Heart right ventricle (tissue), 16 donors: ENCODE measurements around the gene PLSCR5. TPM values are rescaled to one million over a fixed set of nuclear protein-coding genes. Genes with fewer than 3 reads are reported as not detected.

ENCODE experiments used
- ATAC-seq, 8 donors: fragments of 200-7000 bp; cut with Tn5 transposase; one replicate each; pipeline ENCODE4 v1.9.1; 2020; ENCODE audit warnings: mild to moderate bottlenecking in 8 of 8, moderate library complexity in 8 of 8, moderate number of reproducible peaks in 1 of 8
- DNase-seq, 2 donors: peaks; one replicate each; pipeline ENCODE4 v3.0.0-alpha.2; 2020
- H3K27ac ChIP-seq, 10 donors: fragments of 200-600 bp; sonication (generic) in 2 of 10; one replicate each; pipeline versions ENCODE4 v1.5.0 to v1.8.0; 2020 to 2022; ENCODE audit warnings: mild to moderate bottlenecking in 3 of 10
- H3K27me3 ChIP-seq, 7 donors: fragments of 200-600 bp; one replicate each; pipeline ENCODE4 v1.8.0; 2021 to 2022; ENCODE audit warnings: mild to moderate bottlenecking in 2 of 7
- H3K36me3 ChIP-seq, 9 donors: fragments of 200-600 bp; sonication (generic) in 1 of 9; one replicate each; pipeline versions ENCODE4 v1.5.0 to v1.8.0; 2020 to 2022; ENCODE audit warnings: mild to moderate bottlenecking in 2 of 9
- H3K4me1 ChIP-seq, 9 donors: fragments of 200-600 bp; sonication (generic) in 1 of 9; one replicate each; pipeline versions ENCODE4 v1.5.0 to v1.8.0; 2020 to 2022; ENCODE audit warnings: mild to moderate bottlenecking in 4 of 9
- H3K4me3 ChIP-seq, 10 donors: fragments of 200-600 bp; sonication (generic) in 2 of 10; one replicate each; pipeline versions ENCODE4 v1.5.0 to v1.8.0; 2020 to 2022; ENCODE audit warnings: mild to moderate bottlenecking in 7 of 10, moderate library complexity in 2 of 10
- H3K9me3 ChIP-seq, 11 donors: fragments of 200-600 bp in 10 of 11; sonication (generic) in 2 of 11; one replicate each; pipeline versions ENCODE4 v1.5.0 to v1.8.0; 2013 to 2022; ENCODE audit warnings: mild to moderate bottlenecking in 2 of 11, control low read depth in 1 of 11, moderate library complexity in 1 of 11
- WGBS, 2 donors: extraction: QIAGEN DNeasy Blood & Tissue Kit; methylation state at CpG; one replicate each; pipeline ENCODE4 v1.1.7; 2013; ENCODE audit warnings: inconsistent platforms in 1 of 2; 5-methylcytosine and 5-hydroxymethylcytosine counted together
- intact Hi-C, 10 donors: fragments of 100-400 bp; cut with DNase I; formaldehyde crosslinking; loops; one replicate each; pipeline versions ENCODE4 v1.11.1 to v1.14.2; 2022
- polyA plus RNA-seq, 2 donors: library from polyadenylated mRNA; stranded (reverse); fragments of 200-250 nt; gene quantifications; one replicate each; pipeline ENCODE4 v1.2.3, GENCODE V29; 2013
- total RNA-seq, 10 donors: library from RNA; stranded (reverse); fragmentation: NEBNext Ultra II Directional in 3 of 10; extraction: Animal tissue kit (Norgen Biotek cat#: 25700) in 3 of 10; gene quantifications; one replicate each; pipeline versions ENCODE4 v1.2.1 to v1.2.4, GENCODE V29; 2021 to 2023
- TF ChIP-seq, protein P1 (sequence below), 9 donors: fragments of 200-600 bp; sonication (generic) in 2 of 9; IDR thresholded peaks; one replicate each; pipeline versions ENCODE4 v1.5.0 to v1.8.0; 2021 to 2022; ENCODE audit warnings: antibody characterized with exemption in 9 of 9, mild to moderate bottlenecking in 5 of 9, moderate library complexity in 1 of 9
- donor health status: Arrhythmogenic right ventricular cardiomyopathy.
- donor health status: ischemic (EF 13 %, LVEDD 7.1; RV severe dilation, severe dysfunction).
- donor health status: healthy with polysubstance abuse.
- donor health status: DM: no; HTN: yes; CAD: no.
- donor health status: DM: no; HTN: no; CAD: no.
- donor health status: ischemic (EF 25% LVEDD 6.9; RV normal size, moderate dysfunction).
- donor health status: ischemic (EF 25% LVEDD 5.7; RV mildly dilated, moderate dysfunction).
- donor health status: healthy.
- donor health status: DM: yes; HTN: yes; CAD: no.
- donor health status: Ischemic cardiomyopathy.
- donor health status: ischemic (EF 35%, LVEDD 5.7; RV mildly dilated, moderate dysfunction).
- donor health status: nonischemic (EF 11% LVEDD 7.7; RV severe dilation, severe dysfunction).
- donor health status: DM: yes; HTN: yes; CAD: no.
- donor health status: PGD.
- donor health status: ischemic (EF 29% LVEDD 5.4; RV normal size, mild dysfunction).
- donor health status: nonischemic (EF 23%, LVEDD 6.1; RV moderate dilation, normal function).

PLSCR5 gene
- total and polyA plus RNA-seq, 12 donors: not detected

DNA sequence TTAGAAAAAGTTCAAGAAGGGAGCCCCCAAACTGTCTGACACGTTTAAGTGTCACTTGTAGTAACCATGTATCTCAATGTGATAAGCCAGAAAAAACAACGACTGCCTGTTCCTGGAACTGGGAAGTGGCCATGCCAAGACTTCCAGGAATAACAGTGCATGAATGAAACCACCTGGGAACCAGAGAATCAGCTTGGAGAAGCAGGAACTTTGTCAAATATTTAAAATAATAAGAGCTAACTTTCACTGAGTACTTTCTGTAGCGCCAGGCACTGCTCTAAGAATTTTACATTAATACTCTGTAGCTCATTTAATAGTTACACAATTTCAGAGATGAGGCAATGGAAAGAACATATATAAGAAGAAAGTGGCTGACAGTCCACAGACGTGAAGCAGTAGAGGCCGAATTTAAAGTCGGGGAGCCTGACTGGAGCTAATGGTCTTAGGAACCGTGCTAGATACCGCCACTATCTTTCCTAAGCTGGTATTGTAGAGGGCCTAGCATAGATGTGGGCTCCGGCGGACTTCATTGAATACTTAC, 61.6 kb downstream of the PLSCR5 start:
- peaks cover 0 to 51% (median 36%) of the 10 kb centered on the region in 9 donors for H3K4me1 ChIP-seq
- DNase-seq (peak in 1 of 2 donors; percentile 60), ATAC-seq (peak; percentile 4 to 38 (median 30))
- H3K9me3 ChIP-seq: no peaks in the 10 kb centered on the region
- peaks cover 0 to 17% (median 0%) of the 10 kb centered on the region in 9 donors for H3K36me3 ChIP-seq
- TF ChIP-seq, protein P1, sequence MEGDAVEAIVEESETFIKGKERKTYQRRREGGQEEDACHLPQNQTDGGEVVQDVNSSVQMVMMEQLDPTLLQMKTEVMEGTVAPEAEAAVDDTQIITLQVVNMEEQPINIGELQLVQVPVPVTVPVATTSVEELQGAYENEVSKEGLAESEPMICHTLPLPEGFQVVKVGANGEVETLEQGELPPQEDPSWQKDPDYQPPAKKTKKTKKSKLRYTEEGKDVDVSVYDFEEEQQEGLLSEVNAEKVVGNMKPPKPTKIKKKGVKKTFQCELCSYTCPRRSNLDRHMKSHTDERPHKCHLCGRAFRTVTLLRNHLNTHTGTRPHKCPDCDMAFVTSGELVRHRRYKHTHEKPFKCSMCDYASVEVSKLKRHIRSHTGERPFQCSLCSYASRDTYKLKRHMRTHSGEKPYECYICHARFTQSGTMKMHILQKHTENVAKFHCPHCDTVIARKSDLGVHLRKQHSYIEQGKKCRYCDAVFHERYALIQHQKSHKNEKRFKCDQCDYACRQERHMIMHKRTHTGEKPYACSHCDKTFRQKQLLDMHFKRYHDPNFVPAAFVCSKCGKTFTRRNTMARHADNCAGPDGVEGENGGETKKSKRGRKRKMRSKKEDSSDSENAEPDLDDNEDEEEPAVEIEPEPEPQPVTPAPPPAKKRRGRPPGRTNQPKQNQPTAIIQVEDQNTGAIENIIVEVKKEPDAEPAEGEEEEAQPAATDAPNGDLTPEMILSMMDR (IDR thresholded peaks at IDR 0.05): no peak
- no peaks in the 10 kb centered on the region for H3K27me3 ChIP-seq
- H3K27ac ChIP-seq: peak overlapping the region; percentile 91 to 99 (median 96)
- WGBS, 2 donors: 9 to 10% methylated on average over 10 of the region's 10 CpGs
- peak overlapping the region; percentile 43 to 90 (median 76) for H3K4me3 ChIP-seq
- intact Hi-C loops: loop anchor here in 4 of 10 donors (2.0 to 10.0 kb wide), 4 partner anchors 36 to 379 kb away; partner anchors contain the start of genes PLOD2 (in 1 of the 4) and PLSCR2 (in 1 of the 4)

DNA sequence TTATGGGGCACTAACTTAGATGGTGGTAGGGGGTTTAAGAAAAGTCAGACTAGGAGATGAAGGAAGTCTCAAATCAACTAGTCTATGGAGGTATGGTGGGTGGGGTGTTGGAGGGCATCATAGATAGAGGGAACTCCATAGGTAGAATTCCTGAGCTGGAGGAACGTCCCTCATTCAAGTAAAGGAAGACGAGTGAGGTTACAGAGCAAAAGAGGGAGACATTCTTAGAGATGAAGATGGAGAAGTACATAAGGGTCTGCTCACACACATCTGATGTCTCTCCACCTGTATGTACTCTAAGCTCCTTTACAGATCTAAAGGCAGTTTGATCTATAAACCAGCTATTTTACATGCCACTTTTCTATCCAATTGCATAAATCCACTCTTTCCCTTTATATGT, 62.2 kb downstream of the PLSCR5 start:
- Histone ChIP-seq H3K27ac (peak overlapping the region in 9 of 10 donors; percentile 91 to 99 (median 97)), H3K27me3 (no peaks in the 10 kb centered on the region), H3K4me3 (peak overlapping the region in 9 of 10 donors; percentile 60 to 90 (median 77)), H3K4me1 (peaks cover 0 to 53% (median 40%) of the 10 kb centered on the region in 9 donors), H3K9me3 (no peaks in the 10 kb centered on the region), H3K36me3 (peaks cover 0 to 18% (median 0%) of the 10 kb centered on the region in 9 donors)
- intact Hi-C loops: loop anchor here in 4 of 10 donors (2.0 to 10.0 kb wide), 4 partner anchors 36 to 378 kb away; partner anchors contain the start of genes PLOD2 (in 1 of the 4) and PLSCR2 (in 1 of the 4)
- ATAC-seq (no peak), DNase-seq (no peak)
- TF ChIP-seq, protein P1 (IDR thresholded peaks at IDR 0.05): no peak
- 44 to 50% methylated on average over 2 of the region's 2 CpGs for WGBS, 2 donors

DNA sequence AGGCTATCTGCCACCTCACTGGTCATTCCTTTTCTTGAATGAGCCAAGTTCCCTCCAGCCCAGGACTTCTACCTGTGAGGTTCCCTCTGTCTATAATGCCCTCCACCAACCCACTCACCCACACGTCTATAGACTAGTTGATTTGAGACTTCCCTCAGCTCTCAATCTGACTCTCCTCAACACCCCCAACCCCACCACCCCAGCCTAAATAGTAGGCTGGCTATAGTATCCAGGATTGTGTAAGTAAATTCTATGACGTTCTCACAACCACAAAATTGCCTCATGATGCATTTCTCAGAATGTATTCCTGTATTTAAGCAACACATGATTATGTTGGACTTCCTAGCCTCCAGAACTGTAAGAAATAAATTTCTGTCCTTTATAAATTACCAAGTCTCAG, 63.0 kb downstream of the PLSCR5 start:
- 54 to 58% methylated on average over 2 of the region's 2 CpGs for WGBS, 2 donors
- peaks cover 0 to 26% (median 0%) of the 10 kb centered on the region in 9 donors for H3K36me3 ChIP-seq
- TF ChIP-seq, protein P1 (IDR thresholded peaks at IDR 0.05): no peak
- H3K27ac ChIP-seq: peak overlapping the region in 7 of 10 donors; percentile 23 to 99 (median 99)
- peak overlapping the region in 9 of 10 donors; percentile 3 to 90 (median 77) for H3K4me3 ChIP-seq
- H3K9me3 ChIP-seq: no peaks in the 10 kb centered on the region
- intact Hi-C loops: loop anchor here in 4 of 10 donors (2.0 to 10.0 kb wide), 4 partner anchors 35 to 377 kb away; partner anchors contain the start of genes PLOD2 (in 1 of the 4) and PLSCR2 (in 1 of the 4)
- DNase-seq (no peak), ATAC-seq (no peak)
- no peaks in the 10 kb centered on the region for H3K27me3 ChIP-seq
- H3K4me1 ChIP-seq: peaks cover 0 to 60% (median 40%) of the 10 kb centered on the region in 9 donors

DNA sequence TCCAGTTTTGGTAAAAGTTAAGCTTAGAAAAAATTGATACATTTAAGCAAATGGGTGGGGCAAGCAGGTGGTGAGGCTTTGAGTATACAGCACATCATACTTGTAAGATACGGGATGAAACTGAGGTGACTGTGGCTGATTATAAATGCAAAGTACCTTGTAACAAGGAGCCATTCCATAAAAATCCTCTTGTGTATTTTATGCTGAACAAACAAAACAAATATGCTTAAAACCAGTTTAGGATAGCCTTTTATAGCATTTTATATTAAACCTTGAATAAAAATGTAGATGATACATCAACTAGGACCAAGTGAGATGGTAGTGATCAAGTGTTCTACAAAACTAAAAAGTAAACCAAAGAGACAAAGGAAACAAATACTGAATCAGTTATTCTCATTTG, 64.2 kb downstream of the PLSCR5 start:
- ATAC-seq (no peak), DNase-seq (no peak)
- no peaks in the 10 kb centered on the region for H3K9me3 ChIP-seq
- intact Hi-C loops: loop anchor here in 3 of 10 donors (5.0 to 10.0 kb wide), 3 partner anchors 34 to 376 kb away; partner anchors contain the start of genes PLOD2 (in 1 of the 3) and PLSCR2 (in 1 of the 3)
- no peaks in the 10 kb centered on the region for H3K27me3 ChIP-seq
- H3K36me3 ChIP-seq: peaks cover 0 to 30% (median 0%) of the 10 kb centered on the region in 9 donors
- TF ChIP-seq, protein P1 (IDR thresholded peaks at IDR 0.05): no peak
- H3K4me1 ChIP-seq: peaks cover 0 to 72% (median 51%) of the 10 kb centered on the region in 9 donors
- WGBS, 2 donors: 69 to 79% methylated on average over 1 of the region's 1 CpG
- peak overlapping the region in 6 of 10 donors; percentile 23 to 99 (median 99) for H3K27ac ChIP-seq
- peak overlapping the region in 5 of 10 donors; percentile 76 to 90 (median 84) for H3K4me3 ChIP-seq
